DOHH2 (cell line): Measurements from ENCODE around the gene OSTF1.

Experiments used
- H3F3A ChIP-seq: fragments of 200-600 bp; sonication (generic), shearing (Covaris generic); 2 replicates; pipeline ENCODE4 v1.6.0; 2016; ENCODE audit warnings: antibody characterized with exemption, mild to moderate bottlenecking; ENCODE audit not compliant: control insufficient read depth, insufficient read depth
- H3K27ac ChIP-seq: fragments of 200-600 bp; sonication (generic); 2 replicates; pipeline ENCODE4 v1.5.1; 2014; ENCODE audit warnings: low read depth, mild to moderate bottlenecking, low read length, moderate library complexity
- H3K27me3 ChIP-seq: fragments of 200-600 bp; sonication (generic); 2 replicates; pipeline ENCODE4 v1.6.1; 2014; ENCODE audit warnings: mild to moderate bottlenecking, low read length, mixed read lengths; ENCODE audit not compliant: control insufficient read depth
- H3K36me3 ChIP-seq: fragments of 200-600 bp; sonication (generic); 2 replicates; pipeline ENCODE4 v1.6.1; 2014; ENCODE audit warnings: mild to moderate bottlenecking, low read length, moderate library complexity, mixed read lengths; ENCODE audit not compliant: control insufficient read depth
- H3K4me1 ChIP-seq: fragments of 200-600 bp; sonication (generic); 2 replicates; pipeline ENCODE4 v1.6.1; 2014; ENCODE audit warnings: mild to moderate bottlenecking, low read length, mixed read lengths; ENCODE audit not compliant: control insufficient read depth
- H3K4me2 ChIP-seq: fragments of 200-600 bp; sonication (generic); 2 replicates; pipeline ENCODE4 v1.6.0; 2014; ENCODE audit warnings: mild to moderate bottlenecking, low read length, moderate library complexity
- H3K4me3 ChIP-seq: fragments of 200-600 bp; sonication (generic); 2 replicates; pipeline ENCODE4 v1.5.1; 2014; ENCODE audit warnings: mild to moderate bottlenecking, low read length, mixed read lengths
- H3K79me2 ChIP-seq: fragments of 200-600 bp; sonication (generic); 2 replicates; pipeline ENCODE4 v1.6.1; 2014; ENCODE audit warnings: mild to moderate bottlenecking, low read length, mixed read lengths; ENCODE audit not compliant: control insufficient read depth
- H3K9me2 ChIP-seq: fragments of 200-600 bp; sonication (generic); replicated peaks from 2 replicates; pipeline ENCODE4 v1.6.1; 2014; ENCODE audit warnings: mild to moderate bottlenecking, low read length, mixed read lengths; ENCODE audit not compliant: control insufficient read depth
- H3K9me3 ChIP-seq: fragments of 200-600 bp; sonication (generic); 2 replicates; pipeline ENCODE4 v1.6.1; 2014; ENCODE audit warnings: antibody characterized with exemption, low read length, mixed read lengths; ENCODE audit not compliant: control insufficient read depth, insufficient read depth
- H4K20me1 ChIP-seq: fragments of 200-600 bp; sonication (generic); 2 replicates; pipeline ENCODE4 v1.6.0; 2014; ENCODE audit warnings: low read depth, mild to moderate bottlenecking, antibody characterized with exemption, low read length, moderate library complexity; ENCODE audit not compliant: control insufficient read depth, insufficient read depth
- EZH2phosphoT487 ChIP-seq: fragments of 200-600 bp; sonication (generic); IDR thresholded peaks from 2 replicates; pipeline ENCODE4 v1.6.1; 2017; ENCODE audit warnings: borderline replicate concordance, mild to moderate bottlenecking, antibody characterized with exemption, low read length, moderate library complexity, mixed read lengths
- TF ChIP-seq, protein P1 (sequence below): fragments of 200-600 bp; sonication (generic); IDR thresholded peaks from one replicate; pipeline ENCODE4 v1.5.1; 2014; ENCODE audit warnings: antibody characterized with exemption, mild to moderate bottlenecking, low read depth, low read length; ENCODE audit not compliant: poor library complexity, severe bottlenecking

OSTF1 gene

DNA sequence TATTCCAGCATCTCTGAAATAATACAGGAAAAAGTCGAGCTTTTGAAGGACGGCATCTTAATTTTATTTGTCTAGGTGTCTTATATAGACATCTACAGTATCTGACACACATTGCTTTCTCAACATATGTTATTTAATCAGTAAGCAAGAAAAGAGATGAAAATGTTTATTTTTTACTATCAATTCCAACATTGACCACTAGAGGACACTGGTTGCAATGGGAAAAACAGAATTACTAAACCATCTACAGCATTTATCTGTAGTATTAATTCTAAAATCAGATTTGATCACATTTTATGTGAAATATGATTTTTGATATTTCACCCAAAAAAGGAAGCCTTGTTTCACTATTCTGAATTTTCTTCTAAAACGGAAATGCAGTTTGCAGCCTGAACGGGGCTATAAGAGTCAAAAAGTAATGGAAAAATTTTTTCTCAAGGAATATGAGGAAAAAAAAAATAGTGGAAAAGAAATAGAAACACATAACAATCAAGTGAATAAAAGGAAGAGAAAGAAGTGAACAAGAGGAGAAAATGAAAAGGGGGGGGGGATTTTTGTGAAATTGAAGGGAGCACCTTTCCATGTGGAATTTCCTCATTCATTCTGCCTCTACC lies 98.6 kb downstream of the OSTF1 start:
- peaks cover 8% of the 10 kb centered on the region; the same call in 1 of the 2 replicates for H3K27me3 ChIP-seq
- no peak overlapping the region for H3K4me2 ChIP-seq
- no peak for TF ChIP-seq EZH2phosphoT487
- TF ChIP-seq, protein P1, sequence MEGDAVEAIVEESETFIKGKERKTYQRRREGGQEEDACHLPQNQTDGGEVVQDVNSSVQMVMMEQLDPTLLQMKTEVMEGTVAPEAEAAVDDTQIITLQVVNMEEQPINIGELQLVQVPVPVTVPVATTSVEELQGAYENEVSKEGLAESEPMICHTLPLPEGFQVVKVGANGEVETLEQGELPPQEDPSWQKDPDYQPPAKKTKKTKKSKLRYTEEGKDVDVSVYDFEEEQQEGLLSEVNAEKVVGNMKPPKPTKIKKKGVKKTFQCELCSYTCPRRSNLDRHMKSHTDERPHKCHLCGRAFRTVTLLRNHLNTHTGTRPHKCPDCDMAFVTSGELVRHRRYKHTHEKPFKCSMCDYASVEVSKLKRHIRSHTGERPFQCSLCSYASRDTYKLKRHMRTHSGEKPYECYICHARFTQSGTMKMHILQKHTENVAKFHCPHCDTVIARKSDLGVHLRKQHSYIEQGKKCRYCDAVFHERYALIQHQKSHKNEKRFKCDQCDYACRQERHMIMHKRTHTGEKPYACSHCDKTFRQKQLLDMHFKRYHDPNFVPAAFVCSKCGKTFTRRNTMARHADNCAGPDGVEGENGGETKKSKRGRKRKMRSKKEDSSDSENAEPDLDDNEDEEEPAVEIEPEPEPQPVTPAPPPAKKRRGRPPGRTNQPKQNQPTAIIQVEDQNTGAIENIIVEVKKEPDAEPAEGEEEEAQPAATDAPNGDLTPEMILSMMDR = peak; percentile 86
- H4K20me1 ChIP-seq = no peaks in the 10 kb centered on the region
- H3K4me3 ChIP-seq = no peak overlapping the region
- no peak overlapping the region for H3K27ac ChIP-seq
- no peaks in the 10 kb centered on the region for H3K79me2 ChIP-seq
- H3K36me3 ChIP-seq = no peaks in the 10 kb centered on the region
- no peaks in the 10 kb centered on the region for H3K9me2 ChIP-seq
- no peaks in the 10 kb centered on the region for H3K9me3 ChIP-seq
- no peaks in the 10 kb centered on the region for H3F3A ChIP-seq
- no peaks in the 10 kb centered on the region for H3K4me1 ChIP-seq

- no peak overlapping the region for H3K27ac ChIP-seq
- H3K9me3 ChIP-seq = no peaks in the 10 kb centered on the region
- no peak for TF ChIP-seq EZH2phosphoT487
- TF ChIP-seq, protein P1 = no peak
- no peaks in the 10 kb centered on the region for H3F3A ChIP-seq
- no peak overlapping the region for H3K4me3 ChIP-seq
- H3K27me3 ChIP-seq = peaks cover 14% of the 10 kb centered on the region
- H3K9me2 ChIP-seq = no peaks in the 10 kb centered on the region
- H3K4me1 ChIP-seq = no peaks in the 10 kb centered on the region
- no peaks in the 10 kb centered on the region for H4K20me1 ChIP-seq
- no peaks in the 10 kb centered on the region for H3K36me3 ChIP-seq
- no peak overlapping the region for H3K4me2 ChIP-seq
- no peaks in the 10 kb centered on the region for H3K79me2 ChIP-seq
These were observed 100.4 kb downstream of the OSTF1 start for GRCh38 chr9:75188756-75189155.

DNA sequence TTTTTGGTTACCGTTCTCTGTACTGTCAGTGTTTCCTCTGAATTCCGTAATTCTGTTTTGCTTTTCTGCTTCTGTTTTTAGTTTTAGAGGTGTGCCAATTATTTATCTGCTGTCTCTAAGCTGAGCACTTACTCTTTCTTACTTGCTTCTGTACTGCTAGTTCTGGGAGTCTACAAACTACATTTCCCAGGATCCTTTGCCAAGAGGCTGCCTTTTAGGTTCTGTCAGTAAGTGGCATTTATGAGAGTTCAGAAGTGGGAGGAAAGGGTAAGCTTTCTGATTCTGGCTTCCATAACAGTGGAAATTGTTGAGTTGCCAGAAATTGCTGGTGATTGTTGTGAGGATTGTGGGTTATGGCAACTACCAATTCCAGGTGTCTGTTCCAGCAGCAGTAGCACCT lies 102.4 kb downstream of the OSTF1 start:
- Histone ChIP-seq H3K9me2 (no peaks in the 10 kb centered on the region), H3K27me3 (peaks cover 15% of the 10 kb centered on the region), H3K4me3 (no peak overlapping the region), H3K4me2 (no peak overlapping the region), H3K36me3 (no peaks in the 10 kb centered on the region), H3F3A (no peaks in the 10 kb centered on the region), H4K20me1 (no peaks in the 10 kb centered on the region), H3K9me3 (no peaks in the 10 kb centered on the region), H3K4me1 (no peaks in the 10 kb centered on the region), H3K27ac (no peak overlapping the region), H3K79me2 (no peaks in the 10 kb centered on the region)
- TF ChIP-seq, protein P1 = no peak
- TF ChIP-seq EZH2phosphoT487 = no peak
